ENCODE results near the gene CPZ.

Gene CPZ

GRCh38 chr4:8646296-8647093 lies 53.9 kb downstream of the CPZ start:
- H3K4me3 ChIP-seq (ENCODE audit: control insufficient read depth in 1 of 7, extremely low read depth in 1 of 7, insufficient read depth in 4 of 7, low read depth in 2 of 7, low read length in 6 of 7) = no peak overlapping the region
- H3K9me3 ChIP-seq (ENCODE audit: control extremely low read depth in 1 of 5, control insufficient read depth in 4 of 5, insufficient read depth in 2 of 5, low read depth in 1 of 5, low read length in 4 of 5) = no peaks in the 10 kb centered on the region
- CTCF ChIA-PET = no interaction called here
- no peaks in the 10 kb centered on the region for H3K4me1 ChIP-seq (ENCODE audit: control extremely low read depth in 1 of 4, control insufficient read depth in 4 of 4, insufficient read depth in 4 of 4, low read length in 3 of 4)
- DNase-seq = no peak
- POLR2A ChIA-PET = no interaction called here
- H3K36me3 ChIP-seq (ENCODE audit: control insufficient read depth in 4 of 4, insufficient read depth in 4 of 4, low read length in 3 of 4) = no peaks in the 10 kb centered on the region
- peaks cover 0 to 56% (median 7%) of the 10 kb centered on the region in 5 experiments for H3K27me3 ChIP-seq (replicated peaks in 2 of 5; ENCODE audit: control insufficient read depth in 4 of 5, insufficient read depth in 5 of 5, low read length in 4 of 5)
- H3K27ac ChIP-seq (ENCODE audit: insufficient read depth in 1 of 2, low read depth in 1 of 2, low read length in 2 of 2, poor library complexity in 1 of 2, severe bottlenecking in 2 of 2) = no peak overlapping the region
- 94% methylated on average over 30 of the region's 36 CpGs for WGBS (ENCODE audit: insufficient coverage)

- ChIA-PET CTCF (no interaction called here), POLR2A (no interaction called here)
- 97% methylated on average over 12 of the region's 14 CpGs for WGBS (ENCODE audit: insufficient coverage)
Measured at GRCh38 chr4:8647094-8647570, 54.6 kb downstream of the CPZ start.

GRCh38 chr4:8647626-8648025 lies 55.1 kb downstream of the CPZ start:
- 84% methylated on average over 10 of the region's 13 CpGs for WGBS (ENCODE audit: insufficient coverage)
- Histone ChIP-seq H3K4me3 (ENCODE audit: control insufficient read depth in 1 of 7, extremely low read depth in 1 of 7, insufficient read depth in 4 of 7, low read depth in 2 of 7, low read length in 6 of 7) (no peak overlapping the region), H3K27me3 (replicated peaks in 2 of 5; ENCODE audit: control insufficient read depth in 4 of 5, insufficient read depth in 5 of 5, low read length in 4 of 5) (peaks cover 0 to 56% (median 7%) of the 10 kb centered on the region in 5 experiments), H3K9me3 (ENCODE audit: control extremely low read depth in 1 of 5, control insufficient read depth in 4 of 5, insufficient read depth in 2 of 5, low read depth in 1 of 5, low read length in 4 of 5) (no peaks in the 10 kb centered on the region), H3K4me1 (ENCODE audit: control extremely low read depth in 1 of 4, control insufficient read depth in 4 of 4, insufficient read depth in 4 of 4, low read length in 3 of 4) (no peaks in the 10 kb centered on the region), H3K36me3 (ENCODE audit: control insufficient read depth in 4 of 4, insufficient read depth in 4 of 4, low read length in 3 of 4) (no peaks in the 10 kb centered on the region), H3K27ac (ENCODE audit: insufficient read depth in 1 of 2, low read depth in 1 of 2, low read length in 2 of 2, poor library complexity in 1 of 2, severe bottlenecking in 2 of 2) (no peak overlapping the region)
- CTCF ChIA-PET = interaction anchor here (0.7 kb wide), 1 partner anchor 10 kb away, joined by 3 read pairs; no protein-coding TSS in a partner anchor
- DNase-seq = no peak
- POLR2A ChIA-PET = no interaction called here

More at GRCh38 chr4:8647094-8647570, 54.6 kb downstream of the CPZ start:
- Histone ChIP-seq H3K27me3 (replicated peaks in 2 of 5; ENCODE audit: control insufficient read depth in 4 of 5, insufficient read depth in 5 of 5, low read length in 4 of 5) (peaks cover 0 to 56% (median 7%) of the 10 kb centered on the region in 5 experiments), H3K36me3 (ENCODE audit: control insufficient read depth in 4 of 4, insufficient read depth in 4 of 4, low read length in 3 of 4) (no peaks in the 10 kb centered on the region), H3K9me3 (ENCODE audit: control extremely low read depth in 1 of 5, control insufficient read depth in 4 of 5, insufficient read depth in 2 of 5, low read depth in 1 of 5, low read length in 4 of 5) (no peaks in the 10 kb centered on the region), H3K4me3 (ENCODE audit: control insufficient read depth in 1 of 7, extremely low read depth in 1 of 7, insufficient read depth in 4 of 7, low read depth in 2 of 7, low read length in 6 of 7) (no peak overlapping the region), H3K4me1 (ENCODE audit: control extremely low read depth in 1 of 4, control insufficient read depth in 4 of 4, insufficient read depth in 4 of 4, low read length in 3 of 4) (no peaks in the 10 kb centered on the region), H3K27ac (ENCODE audit: insufficient read depth in 1 of 2, low read depth in 1 of 2, low read length in 2 of 2, poor library complexity in 1 of 2, severe bottlenecking in 2 of 2) (no peak overlapping the region)
- DNase-seq = no peak

- ChIA-PET CTCF (interaction anchor here (0.7 kb wide), 1 partner anchor 11 kb away, joined by 3 read pairs; no protein-coding TSS in a partner anchor), POLR2A (no interaction called here)
- no peak for DNase-seq
- H3K27me3 ChIP-seq (replicated peaks in 2 of 5; ENCODE audit: control insufficient read depth in 4 of 5, insufficient read depth in 5 of 5, low read length in 4 of 5) = peaks cover 0 to 58% (median 7%) of the 10 kb centered on the region in 5 experiments
- H3K4me1 ChIP-seq (ENCODE audit: control extremely low read depth in 1 of 4, control insufficient read depth in 4 of 4, insufficient read depth in 4 of 4, low read length in 3 of 4) = no peaks in the 10 kb centered on the region
- no peaks in the 10 kb centered on the region for H3K36me3 ChIP-seq (ENCODE audit: control insufficient read depth in 4 of 4, insufficient read depth in 4 of 4, low read length in 3 of 4)
- H3K9me3 ChIP-seq (ENCODE audit: control extremely low read depth in 1 of 5, control insufficient read depth in 4 of 5, insufficient read depth in 2 of 5, low read depth in 1 of 5, low read length in 4 of 5) = no peaks in the 10 kb centered on the region
- WGBS (ENCODE audit: insufficient coverage) = 91% methylated on average over 6 of the region's 6 CpGs
- H3K4me3 ChIP-seq (ENCODE audit: control insufficient read depth in 1 of 7, extremely low read depth in 1 of 7, insufficient read depth in 4 of 7, low read depth in 2 of 7, low read length in 6 of 7) = no peak overlapping the region
- H3K27ac ChIP-seq (ENCODE audit: insufficient read depth in 1 of 2, low read depth in 1 of 2, low read length in 2 of 2, poor library complexity in 1 of 2, severe bottlenecking in 2 of 2) = no peak overlapping the region
Measured at GRCh38 chr4:8648296-8648695, 55.7 kb downstream of the CPZ start.

GRCh38 chr4:8648816-8649630 lies 56.5 kb downstream of the CPZ start:
- ChIA-PET POLR2A (no interaction called here), CTCF (no interaction called here)
- H3K27me3 ChIP-seq (replicated peaks in 2 of 5; ENCODE audit: control insufficient read depth in 4 of 5, insufficient read depth in 5 of 5, low read length in 4 of 5) = peaks cover 0 to 58% (median 7%) of the 10 kb centered on the region in 5 experiments
- H3K4me1 ChIP-seq (ENCODE audit: control extremely low read depth in 1 of 4, control insufficient read depth in 4 of 4, insufficient read depth in 4 of 4, low read length in 3 of 4) = no peaks in the 10 kb centered on the region
- DNase-seq = no peak
- H3K9me3 ChIP-seq (ENCODE audit: control extremely low read depth in 1 of 5, control insufficient read depth in 4 of 5, insufficient read depth in 2 of 5, low read depth in 1 of 5, low read length in 4 of 5) = peaks cover 0 to under 1% (median 0%) of the 10 kb centered on the region in 5 experiments
- no peak overlapping the region for H3K27ac ChIP-seq (ENCODE audit: insufficient read depth in 1 of 2, low read depth in 1 of 2, low read length in 2 of 2, poor library complexity in 1 of 2, severe bottlenecking in 2 of 2)
- WGBS (ENCODE audit: insufficient coverage) = 76% methylated on average over 21 of the region's 23 CpGs
- H3K4me3 ChIP-seq (ENCODE audit: control insufficient read depth in 1 of 7, extremely low read depth in 1 of 7, insufficient read depth in 4 of 7, low read depth in 2 of 7, low read length in 6 of 7) = no peak overlapping the region
- H3K36me3 ChIP-seq (ENCODE audit: control insufficient read depth in 4 of 4, insufficient read depth in 4 of 4, low read length in 3 of 4) = no peaks in the 10 kb centered on the region

- ChIA-PET POLR2A (no interaction called here), CTCF (no interaction called here)
- peaks cover 0 to 4% (median 0%) of the 10 kb centered on the region in 5 experiments for H3K9me3 ChIP-seq (ENCODE audit: control extremely low read depth in 1 of 5, control insufficient read depth in 4 of 5, insufficient read depth in 2 of 5, low read depth in 1 of 5, low read length in 4 of 5)
- H3K4me1 ChIP-seq (ENCODE audit: control extremely low read depth in 1 of 4, control insufficient read depth in 4 of 4, insufficient read depth in 4 of 4, low read length in 3 of 4) = no peaks in the 10 kb centered on the region
- WGBS (ENCODE audit: insufficient coverage) = 59% methylated on average over 28 of the region's 33 CpGs
- DNase-seq = no peak
- H3K27ac ChIP-seq (ENCODE audit: insufficient read depth in 1 of 2, low read depth in 1 of 2, low read length in 2 of 2, poor library complexity in 1 of 2, severe bottlenecking in 2 of 2) = no peak overlapping the region
- no peaks in the 10 kb centered on the region for H3K36me3 ChIP-seq (ENCODE audit: control insufficient read depth in 4 of 4, insufficient read depth in 4 of 4, low read length in 3 of 4)
- peaks cover 0 to 58% (median 7%) of the 10 kb centered on the region in 5 experiments for H3K27me3 ChIP-seq (replicated peaks in 2 of 5; ENCODE audit: control insufficient read depth in 4 of 5, insufficient read depth in 5 of 5, low read length in 4 of 5)
- no peak overlapping the region for H3K4me3 ChIP-seq (ENCODE audit: control insufficient read depth in 1 of 7, extremely low read depth in 1 of 7, insufficient read depth in 4 of 7, low read depth in 2 of 7, low read length in 6 of 7)
Measured at GRCh38 chr4:8649631-8650361, 57.2 kb downstream of the CPZ start.
